NCI-H510A (cell line): ENCODE results near the gene DPY19L2.
"Not testable (repeated sequence)": the region's sequence is repeated elsewhere in the genome, so short reads cannot be mapped to it uniquely, and the experiment has no call there.

Experiments used
- DNase-seq: peaks from one replicate; lab custom pipeline; 2025; lab: John Stamatoyannopoulos, UW

DPY19L2 gene

GRCh38 chr12:63537838-63538237, 130.5 kb downstream of the DPY19L2 start:
- not testable (repeated sequence) for DNase-seq

- not testable (repeated sequence) for DNase-seq
These were observed 138.7 kb downstream of the DPY19L2 start for GRCh38 chr12:63529641-63530040.

- no peak for DNase-seq
These were observed 142.5 kb downstream of the DPY19L2 start for GRCh38 chr12:63525831-63526230.

GRCh38 chr12:63521706-63522105, 146.6 kb downstream of the DPY19L2 start:
- no peak for DNase-seq
